GM12801 (cell line): ENCODE results near the gene MBD3L3.

Source experiments
- TF ChIP-seq, protein P1 (sequence below): IDR thresholded peaks from one replicate; pipeline ENCODE4 v1.5.1; 2011; ENCODE audit warnings: control low read depth; ENCODE audit not compliant: insufficient read length; ENCODE audit errors: extremely low read depth

The MBD3L3 gene

DNA sequence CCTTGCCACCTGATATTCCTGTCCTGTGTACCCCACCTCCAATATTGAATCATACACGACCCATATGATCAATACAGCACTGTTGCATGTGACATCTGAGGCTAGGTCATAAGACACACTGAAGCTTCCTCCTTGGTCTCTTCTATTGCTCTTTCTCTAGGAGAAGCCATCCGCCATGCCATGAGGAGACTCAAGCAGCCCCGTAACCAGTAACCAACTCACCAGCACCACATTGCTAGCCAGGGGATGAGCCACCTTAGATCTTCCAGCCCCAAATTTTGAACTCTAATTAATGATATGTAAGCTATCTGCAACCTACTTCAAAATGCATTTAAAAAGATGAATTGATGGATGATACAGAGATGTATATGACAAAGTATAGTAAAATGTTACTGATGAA, 39.6 kb upstream of the MBD3L3 start:
- TF ChIP-seq, protein P1, sequence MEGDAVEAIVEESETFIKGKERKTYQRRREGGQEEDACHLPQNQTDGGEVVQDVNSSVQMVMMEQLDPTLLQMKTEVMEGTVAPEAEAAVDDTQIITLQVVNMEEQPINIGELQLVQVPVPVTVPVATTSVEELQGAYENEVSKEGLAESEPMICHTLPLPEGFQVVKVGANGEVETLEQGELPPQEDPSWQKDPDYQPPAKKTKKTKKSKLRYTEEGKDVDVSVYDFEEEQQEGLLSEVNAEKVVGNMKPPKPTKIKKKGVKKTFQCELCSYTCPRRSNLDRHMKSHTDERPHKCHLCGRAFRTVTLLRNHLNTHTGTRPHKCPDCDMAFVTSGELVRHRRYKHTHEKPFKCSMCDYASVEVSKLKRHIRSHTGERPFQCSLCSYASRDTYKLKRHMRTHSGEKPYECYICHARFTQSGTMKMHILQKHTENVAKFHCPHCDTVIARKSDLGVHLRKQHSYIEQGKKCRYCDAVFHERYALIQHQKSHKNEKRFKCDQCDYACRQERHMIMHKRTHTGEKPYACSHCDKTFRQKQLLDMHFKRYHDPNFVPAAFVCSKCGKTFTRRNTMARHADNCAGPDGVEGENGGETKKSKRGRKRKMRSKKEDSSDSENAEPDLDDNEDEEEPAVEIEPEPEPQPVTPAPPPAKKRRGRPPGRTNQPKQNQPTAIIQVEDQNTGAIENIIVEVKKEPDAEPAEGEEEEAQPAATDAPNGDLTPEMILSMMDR: no peak

DNA sequence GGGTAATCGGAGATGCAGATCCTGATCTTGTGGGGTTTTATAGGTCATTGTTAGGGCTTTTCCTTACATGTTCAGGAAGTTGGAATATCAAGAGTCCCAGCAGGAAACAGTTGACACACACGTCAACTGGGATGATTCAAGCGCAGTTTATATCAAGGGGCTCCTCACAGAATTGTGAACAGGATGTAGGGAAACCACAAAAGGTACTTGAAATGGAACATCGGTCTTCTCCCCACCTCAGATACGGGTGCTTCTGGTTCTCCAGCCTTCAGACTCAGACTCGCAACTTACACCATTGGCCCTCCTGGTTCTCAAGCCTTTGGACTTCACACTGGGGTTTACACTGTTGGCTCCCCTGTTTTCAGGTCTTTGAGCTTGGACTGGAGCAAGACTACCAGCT, 30.5 kb upstream of the MBD3L3 start:
- TF ChIP-seq, protein P1: no peak

GRCh38 chr19:7083076-7083956, 24.8 kb upstream of the MBD3L3 start:
- TF ChIP-seq, protein P1: no peak

DNA sequence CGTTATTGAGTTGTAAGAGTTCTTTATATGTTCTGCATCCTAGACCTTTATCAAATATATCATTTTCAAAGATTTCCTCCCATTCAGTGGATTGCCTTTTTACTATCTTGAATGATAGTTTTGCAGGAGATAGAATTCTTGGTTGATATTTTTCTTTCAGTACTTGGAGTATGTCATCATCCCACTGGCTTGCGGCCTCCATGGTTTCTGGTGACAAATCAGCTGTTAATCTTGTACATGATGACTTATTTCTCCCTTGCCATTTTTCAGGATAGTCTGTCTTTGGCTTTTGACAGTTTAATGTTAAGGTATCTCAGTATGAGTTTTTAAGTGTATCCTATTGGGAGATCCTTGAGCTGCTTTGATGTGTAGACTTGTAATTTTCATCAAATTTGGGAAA, 19.5 kb upstream of the MBD3L3 start:
- TF ChIP-seq, protein P1: no peak

DNA sequence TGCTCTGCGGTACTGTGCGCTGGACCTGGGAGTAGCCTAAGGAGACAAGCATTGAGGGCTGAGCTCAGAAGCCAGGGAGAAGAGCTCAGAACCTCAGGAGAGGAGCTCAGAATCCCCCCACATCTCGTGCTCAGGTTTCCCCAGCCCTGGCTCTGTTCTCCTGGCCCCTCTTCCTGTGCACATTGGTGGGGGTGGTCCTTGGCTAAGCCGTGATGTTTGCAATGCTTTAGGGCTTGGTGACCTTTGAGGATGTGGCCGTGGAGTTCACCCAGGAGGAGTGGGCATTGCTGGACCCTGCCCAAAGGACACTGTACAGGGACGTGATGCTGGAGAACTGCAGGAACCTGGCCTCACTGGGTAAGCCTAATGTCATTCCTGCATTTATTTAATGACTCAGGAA, 17.7 kb upstream of the MBD3L3 start:
- TF ChIP-seq, protein P1: no peak

- TF ChIP-seq, protein P1: no peak
Observed at GRCh38 chr19:7074705-7075282, 16.3 kb upstream of the MBD3L3 start.

DNA sequence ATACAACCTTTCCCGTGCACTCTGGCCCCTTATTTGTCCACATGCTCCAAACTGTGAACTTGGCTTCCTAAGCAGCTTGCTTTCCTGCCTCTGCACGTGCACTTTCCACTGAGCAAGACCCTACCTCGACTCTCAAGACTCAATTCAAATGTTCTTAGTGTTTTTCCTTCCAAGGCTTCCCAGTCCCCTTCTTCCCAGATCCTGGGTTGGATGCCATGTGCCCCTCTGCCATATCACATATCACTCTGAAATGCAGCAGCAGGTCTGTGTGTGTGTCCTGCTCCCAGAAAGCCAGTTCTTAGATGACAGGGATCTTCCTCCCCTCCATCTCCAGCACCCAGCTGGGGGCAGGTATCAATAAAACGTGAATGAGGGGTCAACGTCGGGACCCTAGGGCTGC, 14.1 kb upstream of the MBD3L3 start:
- TF ChIP-seq, protein P1: no peak
